GM12891 (cell line): Measurements from ENCODE around the gene ORM1.

Experiments used
- POLR2A ChIP-seq: IDR thresholded peaks from 2 replicates; pipeline ENCODE4 v1.6.1; 2011; ENCODE audit warnings: low read depth, low read length, control low read depth
- POLR2AphosphoS5 ChIP-seq: IDR thresholded peaks from 2 replicates; pipeline ENCODE4 v1.6.1; 2011; ENCODE audit warnings: low read depth, low read length, control low read depth
- SPI1 ChIP-seq: IDR thresholded peaks from 2 replicates; pipeline ENCODE4 v1.6.1; 2011; ENCODE audit warnings: low read depth, low read length, control low read depth
- TAF1 ChIP-seq: IDR thresholded peaks from 2 replicates; pipeline ENCODE4 v1.6.1; 2011; ENCODE audit warnings: low read depth, low read length, control low read depth

- no peak for TF ChIP-seq POLR2A
- no peak for TF ChIP-seq SPI1
- no peak for TF ChIP-seq TAF1
- TF ChIP-seq POLR2AphosphoS5: no peak
Measured at GRCh38 chr9:114302727-114303126, 20.2 kb upstream of the ORM1 start.
